ENCODE results near the gene STAT4.

DNA sequence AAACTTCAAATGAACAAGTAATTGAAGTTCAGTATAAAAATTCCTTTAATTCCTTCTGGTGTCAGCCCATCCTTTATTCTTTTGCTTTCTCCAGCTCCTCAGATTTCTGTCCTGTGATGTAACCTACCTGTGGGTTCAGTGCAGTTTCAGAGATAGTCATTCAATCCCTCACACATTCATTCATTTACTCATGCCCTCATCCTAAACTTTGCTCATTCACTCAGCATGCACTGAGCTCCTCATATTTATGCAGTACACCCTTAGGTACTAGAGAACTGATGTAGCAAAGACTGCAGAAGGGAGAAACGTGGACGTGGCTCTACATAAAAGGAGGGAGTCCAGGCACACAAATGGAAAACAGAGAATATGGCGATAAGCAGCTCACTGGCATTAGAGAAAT is 91.5 kb downstream of the STAT4 start:
- TF ChIP-seq, protein P1, sequence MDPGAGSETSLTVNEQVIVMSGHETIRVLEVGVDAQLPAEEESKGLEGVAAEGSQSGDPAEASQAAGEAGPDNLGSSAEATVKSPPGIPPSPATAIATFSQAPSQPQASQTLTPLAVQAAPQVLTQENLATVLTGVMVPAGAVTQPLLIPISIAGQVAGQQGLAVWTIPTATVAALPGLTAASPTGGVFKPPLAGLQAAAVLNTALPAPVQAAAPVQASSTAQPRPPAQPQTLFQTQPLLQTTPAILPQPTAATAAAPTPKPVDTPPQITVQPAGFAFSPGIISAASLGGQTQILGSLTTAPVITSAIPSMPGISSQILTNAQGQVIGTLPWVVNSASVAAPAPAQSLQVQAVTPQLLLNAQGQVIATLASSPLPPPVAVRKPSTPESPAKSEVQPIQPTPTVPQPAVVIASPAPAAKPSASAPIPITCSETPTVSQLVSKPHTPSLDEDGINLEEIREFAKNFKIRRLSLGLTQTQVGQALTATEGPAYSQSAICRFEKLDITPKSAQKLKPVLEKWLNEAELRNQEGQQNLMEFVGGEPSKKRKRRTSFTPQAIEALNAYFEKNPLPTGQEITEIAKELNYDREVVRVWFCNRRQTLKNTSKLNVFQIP (CRISPR knock-in tag; IDR thresholded peaks at IDR 0.05; ENCODE audit: borderline replicate concordance, low read depth), result no peak
- TF ChIP-seq ZFP3 (CRISPR knock-in tag; IDR thresholded peaks at IDR 0.05) (no peak), RARB (CRISPR knock-in tag; IDR thresholded peaks at IDR 0.05) (no peak), ZNF8 (CRISPR knock-in tag; IDR thresholded peaks at IDR 0.05) (no peak), PATZ1 (CRISPR knock-in tag; IDR thresholded peaks at IDR 0.05; ENCODE audit: borderline replicate concordance) (no peak), ZNF565 (CRISPR knock-in tag; conservative IDR thresholded peaks at IDR 0.05; ENCODE audit: low read depth) (no peak), ESRRG (CRISPR knock-in tag; IDR thresholded peaks at IDR 0.05) (no peak), CREB5 (CRISPR knock-in tag; IDR thresholded peaks at IDR 0.05; ENCODE audit: low read depth) (no peak), ZNF70 (CRISPR knock-in tag; IDR thresholded peaks at IDR 0.05) (no peak), ARNTL (CRISPR knock-in tag; IDR thresholded peaks at IDR 0.05; ENCODE audit: borderline replicate concordance, low read depth) (no peak)

Data from SK-N-SH treated with all-trans-retinoic acid at 6 μM for 48 hours (cell line).